Spleen (tissue), 7 donors: ENCODE measurements around the gene KCNE5.
"Not testable (repeated sequence)": the region's sequence is repeated elsewhere in the genome, so short reads cannot be mapped to it uniquely, and the experiment has no call there.

Experiments used
- POLR2A ChIP-seq, 3 donors: fragments of 450-650 bp; IDR thresholded peaks; one replicate each; pipeline ENCODE4 v1.5.1; 2017; ENCODE audit warnings: antibody characterized with exemption in 3 of 3, mild to moderate bottlenecking in 1 of 3
- POLR2AphosphoS5 ChIP-seq, 3 donors: sonication (generic); formaldehyde crosslinking; IDR thresholded peaks; one replicate each; pipeline ENCODE4 v1.5.1; 2017; ENCODE audit warnings: antibody characterized with exemption in 3 of 3
- TF ChIP-seq, protein P1 (sequence below), 11 experiments: fragments of 200-600 bp in 7 of 11; fragments of 450-650 bp in 4 of 11; sonication (generic) in 4 of 11; IDR thresholded peaks in 8 of 11; conservative IDR thresholded peaks in 3 of 11; 1 replicate in 7 of 11; 2 replicates in 4 of 11; pipeline versions ENCODE4 v1.4.0 to v1.8.0; 2016 to 2021; ENCODE audit warnings: antibody characterized with exemption in 11 of 11, inconsistent platforms in 4 of 11, mild to moderate bottlenecking in 1 of 11
- donor health status: DM: no; HTN: no; CAD: no; lungs with moderate emphysema.
- donor health status: DM: no; HTN: no; CAD: no.
- donor health status: DM: no; HTN: no; CAD: no.

DNA sequence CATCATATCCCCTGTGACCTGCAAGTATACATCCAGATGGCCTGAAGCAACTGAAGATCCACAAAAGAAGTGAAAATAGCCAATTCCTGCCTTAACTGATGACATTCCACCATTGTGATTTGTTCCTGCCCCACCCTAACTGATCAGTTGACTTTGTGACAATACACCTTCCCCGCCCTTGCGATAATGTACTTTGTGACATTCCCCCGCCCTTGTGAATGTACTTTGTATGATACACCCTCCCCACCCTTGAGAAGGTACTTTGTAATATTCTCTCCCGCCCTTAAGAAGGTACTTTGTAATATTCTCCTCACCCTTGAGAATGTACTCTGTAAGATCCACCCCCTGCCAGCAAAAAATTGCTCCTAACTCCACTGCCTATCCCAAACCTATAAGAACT lies 48.9 kb downstream of the KCNE5 start:
- TF ChIP-seq POLR2A, POLR2AphosphoS5 (IDR thresholded peaks at IDR 0.05): not testable (repeated sequence)
- TF ChIP-seq, protein P1, sequence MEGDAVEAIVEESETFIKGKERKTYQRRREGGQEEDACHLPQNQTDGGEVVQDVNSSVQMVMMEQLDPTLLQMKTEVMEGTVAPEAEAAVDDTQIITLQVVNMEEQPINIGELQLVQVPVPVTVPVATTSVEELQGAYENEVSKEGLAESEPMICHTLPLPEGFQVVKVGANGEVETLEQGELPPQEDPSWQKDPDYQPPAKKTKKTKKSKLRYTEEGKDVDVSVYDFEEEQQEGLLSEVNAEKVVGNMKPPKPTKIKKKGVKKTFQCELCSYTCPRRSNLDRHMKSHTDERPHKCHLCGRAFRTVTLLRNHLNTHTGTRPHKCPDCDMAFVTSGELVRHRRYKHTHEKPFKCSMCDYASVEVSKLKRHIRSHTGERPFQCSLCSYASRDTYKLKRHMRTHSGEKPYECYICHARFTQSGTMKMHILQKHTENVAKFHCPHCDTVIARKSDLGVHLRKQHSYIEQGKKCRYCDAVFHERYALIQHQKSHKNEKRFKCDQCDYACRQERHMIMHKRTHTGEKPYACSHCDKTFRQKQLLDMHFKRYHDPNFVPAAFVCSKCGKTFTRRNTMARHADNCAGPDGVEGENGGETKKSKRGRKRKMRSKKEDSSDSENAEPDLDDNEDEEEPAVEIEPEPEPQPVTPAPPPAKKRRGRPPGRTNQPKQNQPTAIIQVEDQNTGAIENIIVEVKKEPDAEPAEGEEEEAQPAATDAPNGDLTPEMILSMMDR (IDR thresholded peaks at IDR 0.05 in 8 of 11, conservative IDR thresholded peaks at IDR 0.05 in 3 of 11) = not testable (repeated sequence)
